Smooth muscle cell (in vitro differentiated cells): ENCODE results near the gene AAMP. TPM values are rescaled to one million over a fixed set of nuclear protein-coding genes. Genes with fewer than 3 reads are reported as not detected.

ENCODE experiments used
- DNase-seq: peaks from one replicate; lab custom pipeline; 2025; ENCODE audit not compliant: unreplicated experiment; lab: John Stamatoyannopoulos, UW
- H2AFZ ChIP-seq: fragments of 200-600 bp; sonication (generic); 2 replicates; pipeline ENCODE4 v1.6.0; 2016; ENCODE audit warnings: antibody characterized with exemption, low read depth, mild to moderate bottlenecking
- H3F3A ChIP-seq: fragments of 200-600 bp; sonication (generic); 2 replicates; pipeline ENCODE4 v1.6.0; 2017; ENCODE audit warnings: antibody characterized with exemption, low read depth
- H3K27ac ChIP-seq: fragments of 200-600 bp; sonication (generic); 2 replicates; pipeline ENCODE4 v1.5.1; 2016; ENCODE audit warnings: low read depth, mild to moderate bottlenecking
- H3K27me3 ChIP-seq: fragments of 200-600 bp; sonication (generic); 2 replicates; pipeline ENCODE4 v1.6.1; 2016; ENCODE audit warnings: low read depth, mild to moderate bottlenecking
- H3K36me3 ChIP-seq: fragments of 200-600 bp; sonication (generic); 2 replicates; pipeline ENCODE4 v1.5.1; 2016; ENCODE audit warnings: low read depth
- H3K4me1 ChIP-seq: fragments of 200-600 bp; sonication (generic); 2 replicates; pipeline ENCODE4 v1.5.1; 2016; ENCODE audit warnings: low read depth
- H3K4me2 ChIP-seq: fragments of 200-600 bp; sonication (generic); 2 replicates; pipeline ENCODE4 v1.6.0; 2016; ENCODE audit warnings: mild to moderate bottlenecking
- H3K4me3 ChIP-seq: fragments of 200-600 bp; sonication (generic); 2 replicates; pipeline ENCODE4 v1.5.1; 2016; ENCODE audit warnings: mild to moderate bottlenecking
- H3K79me2 ChIP-seq: fragments of 200-600 bp; sonication (generic); 2 replicates; pipeline ENCODE4 v1.6.0; 2016; ENCODE audit warnings: low read depth, mild to moderate bottlenecking
- H3K9ac ChIP-seq: fragments of 200-600 bp; sonication (generic); 2 replicates; pipeline ENCODE4 v1.6.0; 2016; ENCODE audit warnings: low read depth
- H3K9me3 ChIP-seq: fragments of 200-600 bp; sonication (generic); replicated peaks from 2 replicates; pipeline ENCODE4 v1.5.1; 2016; ENCODE audit warnings: low read depth
- H4K20me1 ChIP-seq: fragments of 200-600 bp; sonication (generic); 2 replicates; pipeline ENCODE4 v1.6.0; 2016; ENCODE audit warnings: low read depth
- CTCF ChIP-seq: fragments of 200-600 bp; sonication (generic); IDR thresholded peaks from 2 replicates; pipeline ENCODE4 v1.5.1; 2017; ENCODE audit warnings: borderline replicate concordance, mild to moderate bottlenecking, antibody characterized with exemption; ENCODE audit not compliant: insufficient read depth, poor library complexity, severe bottlenecking
- WGBS: methylation state at CpG from one replicate; pipeline ENCODE4 v1.1.7; 2016; ENCODE audit warnings: low lambda C conversion rate; 5-methylcytosine and 5-hydroxymethylcytosine counted together
- polyA plus RNA-seq: library from polyadenylated mRNA; unstranded; fragments of >200 nt; fragmentation: Nextera tagmentation; extraction: Ambion mirVana; gene quantifications from 2 replicates; pipeline ENCODE4 v1.2.1, GENCODE V29; 2016
- total RNA-seq: library from RNA; depleted of rRNA; stranded (reverse); fragments of >200 nt; gene quantifications from 2 replicates; pipeline ENCODE4 v1.2.3, GENCODE V29; 2014

AAMP gene
- total and polyA plus RNA-seq, 2 experiments from 2014 or later: 71.5 to 95.8 TPM

- Histone ChIP-seq H2AFZ (no peak overlapping the region), H3K79me2 (peaks cover 42% of the 10 kb centered on the region), H3K9ac (no peak overlapping the region), H3F3A (peaks cover 12% of the 10 kb centered on the region), H4K20me1 (no peaks in the 10 kb centered on the region), H3K4me1 (peaks cover 30% of the 10 kb centered on the region), H3K27me3 (no peaks in the 10 kb centered on the region), H3K36me3 (no peaks in the 10 kb centered on the region), H3K4me2 (no peak overlapping the region), H3K4me3 (no peak overlapping the region), H3K27ac (peak overlapping the region; percentile 100), H3K9me3 (no peaks in the 10 kb centered on the region)
- DNase-seq: no peak
- TF ChIP-seq CTCF: no peak
- WGBS: 69% methylated on average over 5 of the region's 5 CpGs
Observed at GRCh38 chr2:218293715-218294429, 23.9 kb upstream of the AAMP start.

GRCh38 chr2:218292048-218293014 lies 22.4 kb upstream of the AAMP start, which contains the start of gene TMBIM1:
TMBIM1 (minus strand) TSS chr2:218292503; CDS start chr2:218282141, 10,362 bp downstream.
- Histone ChIP-seq H4K20me1 (no peaks in the 10 kb centered on the region), H3K27me3 (no peaks in the 10 kb centered on the region), H3K4me3 (peak within 1 kb of the TSS; percentile 64), H3K9me3 (no peaks in the 10 kb centered on the region), H2AFZ (peak within 1 kb of the TSS; percentile 63), H3K4me1 (peaks cover 34% of the 10 kb centered on the region), H3F3A (peaks cover 27% of the 10 kb centered on the region), H3K4me2 (peak within 1 kb of the TSS; percentile 94), H3K79me2 (peaks cover 57% of the 10 kb centered on the region), H3K27ac (peak within 1 kb of the TSS; percentile 100), H3K9ac (peak within 1 kb of the TSS; percentile 73), H3K36me3 (no peaks in the 10 kb centered on the region)
- 15% methylated on average over 38 of the region's 63 CpGs for WGBS
- DNase-seq: peak; percentile 52
- peak; percentile 97 for TF ChIP-seq CTCF

GRCh38 chr2:218291318-218292047 lies 21.5 kb upstream of the AAMP start:
- Histone ChIP-seq H3K4me2 (peak overlapping the region; percentile 94), H3K36me3 (no peaks in the 10 kb centered on the region), H3K9me3 (no peaks in the 10 kb centered on the region), H3K4me3 (peak overlapping the region; percentile 64), H3K4me1 (peaks cover 37% of the 10 kb centered on the region), H3K9ac (peak overlapping the region; percentile 73), H3K27me3 (no peaks in the 10 kb centered on the region), H3K79me2 (peaks cover 58% of the 10 kb centered on the region), H3F3A (peaks cover 29% of the 10 kb centered on the region), H3K27ac (peak overlapping the region; percentile 100), H2AFZ (no peak overlapping the region), H4K20me1 (no peaks in the 10 kb centered on the region)
- WGBS: 56% methylated on average over 12 of the region's 12 CpGs
- no peak for DNase-seq
- no peak for TF ChIP-seq CTCF
